ENCODE measurements around the gene ADAMTS13.
A peak's percentile ranks its signal among the peaks of the same experiment; 100 is the strongest.

ADAMTS13 gene

DNA sequence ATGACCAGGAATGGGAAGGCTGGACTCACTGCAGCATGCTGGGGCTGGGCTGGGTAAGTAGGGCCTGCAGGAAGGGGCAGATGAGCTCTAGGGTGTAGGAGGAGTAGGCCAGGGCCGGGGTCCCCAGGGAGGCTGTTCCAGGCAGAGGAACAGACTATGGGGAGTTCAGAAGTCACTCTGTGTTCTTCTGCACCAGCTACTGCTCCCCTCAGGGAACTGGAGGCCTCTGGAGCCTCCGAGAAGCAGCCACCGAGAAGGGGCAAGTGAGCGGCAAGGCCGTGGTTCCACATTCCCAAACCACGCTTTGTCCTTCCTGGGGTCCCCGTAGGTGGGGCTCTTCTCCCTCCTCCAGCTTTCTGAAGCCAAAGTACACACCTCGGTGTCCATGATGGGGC is 65.2 kb downstream of the ADAMTS13 start:
- no peak for DNase-seq (ENCODE audit: low read depth in 2 of 2)
- TF ChIP-seq, protein P1, sequence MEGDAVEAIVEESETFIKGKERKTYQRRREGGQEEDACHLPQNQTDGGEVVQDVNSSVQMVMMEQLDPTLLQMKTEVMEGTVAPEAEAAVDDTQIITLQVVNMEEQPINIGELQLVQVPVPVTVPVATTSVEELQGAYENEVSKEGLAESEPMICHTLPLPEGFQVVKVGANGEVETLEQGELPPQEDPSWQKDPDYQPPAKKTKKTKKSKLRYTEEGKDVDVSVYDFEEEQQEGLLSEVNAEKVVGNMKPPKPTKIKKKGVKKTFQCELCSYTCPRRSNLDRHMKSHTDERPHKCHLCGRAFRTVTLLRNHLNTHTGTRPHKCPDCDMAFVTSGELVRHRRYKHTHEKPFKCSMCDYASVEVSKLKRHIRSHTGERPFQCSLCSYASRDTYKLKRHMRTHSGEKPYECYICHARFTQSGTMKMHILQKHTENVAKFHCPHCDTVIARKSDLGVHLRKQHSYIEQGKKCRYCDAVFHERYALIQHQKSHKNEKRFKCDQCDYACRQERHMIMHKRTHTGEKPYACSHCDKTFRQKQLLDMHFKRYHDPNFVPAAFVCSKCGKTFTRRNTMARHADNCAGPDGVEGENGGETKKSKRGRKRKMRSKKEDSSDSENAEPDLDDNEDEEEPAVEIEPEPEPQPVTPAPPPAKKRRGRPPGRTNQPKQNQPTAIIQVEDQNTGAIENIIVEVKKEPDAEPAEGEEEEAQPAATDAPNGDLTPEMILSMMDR (IDR thresholded peaks at IDR 0.05; ENCODE audit: low read depth, low read length) = no peak
- H3K4me3 ChIP-seq (replicated peaks in 1 of 2; ENCODE audit: low read depth in 2 of 2, low read length in 2 of 2) = no peak overlapping the region

DNA sequence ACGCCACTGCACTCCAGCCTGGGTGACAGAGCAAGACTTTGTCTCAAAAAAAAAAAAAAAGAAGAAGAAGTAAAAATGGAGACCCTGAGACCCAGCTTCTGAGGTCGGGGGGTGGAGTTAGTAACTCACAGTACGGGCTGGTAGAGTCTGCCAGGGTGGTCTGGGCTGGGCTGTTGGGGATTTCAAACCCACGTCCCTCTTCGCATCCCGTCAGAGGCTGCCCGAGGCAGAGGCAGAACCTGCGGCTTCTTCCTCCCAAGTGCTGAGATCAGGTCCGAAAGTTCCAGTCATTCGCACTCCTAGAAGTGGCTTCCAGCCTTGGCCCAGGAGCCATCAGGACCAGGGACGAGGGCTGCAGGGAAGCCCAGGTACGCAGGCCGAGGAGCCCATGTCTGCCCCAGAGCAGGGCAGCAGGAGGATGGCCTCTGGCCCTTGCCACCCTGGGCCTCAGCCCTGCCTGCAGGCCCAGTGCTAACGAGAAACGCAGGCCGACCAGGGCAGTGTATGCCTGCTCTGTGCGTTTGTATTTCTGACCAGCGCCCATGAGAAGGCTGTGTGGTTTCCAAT is 66.6 kb downstream of the ADAMTS13 start:
- DNase-seq (ENCODE audit: low read depth in 2 of 2) = no peak
- no peak overlapping the region for H3K4me3 ChIP-seq (replicated peaks in 1 of 2; ENCODE audit: low read depth in 2 of 2, low read length in 2 of 2)
- TF ChIP-seq, protein P1 (IDR thresholded peaks at IDR 0.05; ENCODE audit: low read depth, low read length) = no peak

DNA sequence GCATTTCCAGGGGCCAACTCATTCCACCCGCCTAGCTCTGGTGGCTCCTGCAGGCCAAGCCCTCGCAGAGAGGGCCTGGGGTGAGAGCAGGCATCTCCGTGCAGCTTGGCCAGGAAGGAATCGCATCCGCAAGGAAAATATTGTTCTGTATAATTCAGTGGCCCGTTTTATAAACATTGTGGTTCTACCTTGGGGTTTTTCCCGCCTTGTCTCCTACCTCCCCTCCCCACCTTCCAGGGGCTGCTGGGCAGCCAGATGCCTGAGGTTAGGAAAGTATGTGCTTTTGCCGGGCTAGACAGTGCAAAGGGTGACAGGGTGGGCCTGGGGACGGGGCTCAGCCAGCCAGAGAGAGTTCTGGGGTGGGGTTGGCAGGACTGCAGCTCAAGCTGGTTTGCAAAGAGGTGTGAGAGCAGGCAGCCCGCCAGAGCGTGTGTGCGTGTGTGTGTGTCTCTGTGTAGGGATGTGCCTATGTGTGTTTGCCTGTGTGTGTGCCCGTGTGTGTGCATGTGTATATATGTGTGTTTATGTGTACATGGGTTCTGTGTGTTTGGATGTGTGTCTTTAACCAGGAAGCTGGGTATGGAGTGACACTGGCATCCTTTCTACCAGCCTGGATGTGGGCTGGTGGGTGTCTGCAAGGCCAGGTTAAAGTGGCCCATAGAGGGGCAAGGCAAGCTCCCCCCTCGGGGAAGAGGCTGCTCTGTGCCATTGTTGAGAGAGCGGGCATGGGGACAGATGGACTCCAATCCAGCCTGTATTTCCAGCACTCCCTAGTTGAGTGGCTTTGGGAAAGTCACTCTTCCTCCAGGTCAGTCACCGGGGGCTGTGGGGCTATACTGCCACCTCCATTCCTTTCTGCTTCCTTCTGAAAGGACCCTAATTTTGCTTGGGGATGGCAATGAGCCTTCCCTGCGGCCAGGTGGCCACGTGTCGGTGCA is 67.4 kb downstream of the ADAMTS13 start:
- TF ChIP-seq, protein P1 (IDR thresholded peaks at IDR 0.05; ENCODE audit: low read depth, low read length) = no peak
- DNase-seq (ENCODE audit: low read depth in 2 of 2) = no peak

DNA sequence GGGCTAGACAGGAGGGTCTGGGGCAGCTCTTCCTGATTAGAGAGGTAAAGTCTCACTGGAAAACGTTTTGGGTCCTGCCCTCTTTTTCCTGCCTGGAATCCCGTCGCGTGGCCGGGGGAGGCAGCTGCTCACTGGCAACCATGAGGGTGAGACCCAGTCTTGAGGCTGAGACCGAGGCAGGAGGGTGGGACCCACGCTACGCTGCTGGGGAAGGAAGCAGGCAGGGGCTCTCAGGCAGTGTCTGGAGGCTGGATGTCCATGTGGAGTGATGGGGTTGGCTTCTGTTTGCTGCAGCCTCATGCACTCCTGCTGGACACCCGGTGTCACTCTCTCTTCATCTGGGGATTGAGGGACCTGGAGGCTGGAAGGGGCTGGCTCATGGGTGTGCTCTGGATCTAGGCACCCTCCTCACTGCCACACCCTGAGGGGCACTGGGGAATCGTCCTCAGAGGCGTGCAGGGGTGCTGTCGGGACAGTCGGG is 68.1 kb downstream of the ADAMTS13 start:
- no peak for DNase-seq (ENCODE audit: low read depth in 2 of 2)
- TF ChIP-seq, protein P1 (IDR thresholded peaks at IDR 0.05; ENCODE audit: low read depth, low read length) = no peak

More for the DNA sequence above, 67.4 kb downstream of the ADAMTS13 start:
- no peak overlapping the region for H3K4me3 ChIP-seq (replicated peaks in 1 of 2; ENCODE audit: low read depth in 2 of 2, low read length in 2 of 2)

DNA sequence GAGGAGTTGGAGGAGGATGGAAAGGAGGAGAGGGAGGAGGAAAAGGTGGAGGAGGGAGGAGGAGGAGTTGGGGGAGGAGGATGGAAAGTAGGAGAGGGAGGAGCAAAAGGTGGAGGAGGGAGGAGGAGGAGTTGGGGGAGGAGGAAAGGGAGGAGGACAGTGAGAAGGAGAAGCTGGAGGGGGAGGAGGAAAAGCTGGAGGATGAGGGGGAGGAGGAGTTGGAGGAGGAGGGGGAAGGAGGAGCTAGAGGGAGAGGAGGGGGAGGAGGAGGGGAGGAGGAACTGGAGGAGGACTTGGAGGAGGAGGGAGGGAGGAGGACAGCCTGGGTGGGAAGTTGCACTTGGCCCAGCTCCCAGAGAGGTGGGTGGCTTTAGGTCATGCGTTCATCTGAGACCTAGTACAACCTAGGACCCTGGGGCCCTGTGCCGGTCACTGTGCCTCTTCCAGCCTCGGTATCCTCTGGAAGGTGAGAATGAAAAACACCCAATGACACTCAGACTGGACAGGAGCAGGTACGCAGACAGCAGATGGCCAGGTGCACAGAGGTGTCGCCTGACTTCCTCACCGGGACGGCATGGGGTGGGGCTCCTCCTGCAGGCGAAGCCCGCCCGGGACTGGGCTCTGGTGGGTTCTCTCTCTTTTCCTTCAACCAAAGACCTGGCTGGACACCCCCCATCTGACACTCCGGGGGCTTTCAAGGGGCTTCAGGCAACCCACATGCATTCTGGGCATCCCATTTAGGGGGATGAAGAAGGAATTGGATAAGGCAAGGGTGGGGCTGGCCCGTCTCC is 68.9 kb downstream of the ADAMTS13 start:
- peak in 1 of 2 donors; percentile 46 for DNase-seq (ENCODE audit: low read depth in 2 of 2)
- no peak overlapping the region for H3K4me3 ChIP-seq (replicated peaks in 1 of 2; ENCODE audit: low read depth in 2 of 2, low read length in 2 of 2)
- TF ChIP-seq, protein P1 (IDR thresholded peaks at IDR 0.05; ENCODE audit: low read depth, low read length) = no peak

More for the DNA sequence above, 68.1 kb downstream of the ADAMTS13 start:
- H3K4me3 ChIP-seq (replicated peaks in 1 of 2; ENCODE audit: low read depth in 2 of 2, low read length in 2 of 2) = no peak overlapping the region

DNA sequence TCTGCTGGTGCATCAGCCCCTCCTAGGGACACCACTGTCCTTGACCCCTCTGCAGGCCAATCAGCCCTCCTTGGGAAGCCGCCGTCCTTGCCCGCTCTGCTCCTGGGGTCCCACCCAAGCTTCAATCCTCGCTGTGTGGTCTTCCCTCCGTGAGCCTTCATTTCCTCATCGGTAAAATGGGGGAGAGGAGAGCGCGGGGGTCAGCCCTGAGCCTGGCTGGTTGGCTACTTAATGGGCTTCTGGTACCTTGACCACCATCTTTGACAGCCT is 69.4 kb downstream of the ADAMTS13 start:
- no peak overlapping the region for H3K4me3 ChIP-seq (replicated peaks in 1 of 2; ENCODE audit: low read depth in 2 of 2, low read length in 2 of 2)
- no peak for DNase-seq (ENCODE audit: low read depth in 2 of 2)
- TF ChIP-seq, protein P1 (IDR thresholded peaks at IDR 0.05; ENCODE audit: low read depth, low read length) = no peak
